Natural killer cell (primary cell): ENCODE measurements around the gene ZNF576. TPM values are rescaled to one million over a fixed set of nuclear protein-coding genes. Genes with fewer than 3 reads are reported as not detected.

ENCODE experiments used
- ATAC-seq, 3 donors: fragments of 150-1000 bp in 2 of 3; fragments of 200-7000 bp in 1 of 3; cut with Tn5 transposase; 1 replicate in 1 of 3; 2 replicates in 2 of 3; pipeline ENCODE4 v1.10.0; 2021; ENCODE audit warnings: mild to moderate bottlenecking in 2 of 3, moderate library complexity in 2 of 3
- DNase-seq, 2 donors: peaks; one replicate each; pipeline versions ENCODE4 v3.0.0 to v3.0.0-alpha.2; 2013 to 2021; ENCODE audit warnings: mixed read lengths in 1 of 2
- H3K27ac ChIP-seq: one replicate; pipeline ENCODE4 v1.5.1; 2013; ENCODE audit warnings: mild to moderate bottlenecking, low read length
- H3K27me3 ChIP-seq: one replicate; pipeline ENCODE4 v1.6.1; 2013; ENCODE audit warnings: low read length; ENCODE audit not compliant: control insufficient read depth, insufficient read depth
- H3K36me3 ChIP-seq: one replicate; pipeline ENCODE4 v1.6.1; 2013; ENCODE audit warnings: low read length; ENCODE audit not compliant: control insufficient read depth, insufficient read depth
- H3K4me1 ChIP-seq: one replicate; pipeline ENCODE4 v1.6.1; 2013; ENCODE audit warnings: low read length; ENCODE audit not compliant: control insufficient read depth, insufficient read depth
- H3K4me3 ChIP-seq: one replicate; pipeline ENCODE4 v1.5.1; 2013; ENCODE audit warnings: low read length
- H3K9me3 ChIP-seq: one replicate; pipeline ENCODE4 v1.6.1; 2013; ENCODE audit warnings: low read length; ENCODE audit not compliant: control insufficient read depth, insufficient read depth
- H3K27ac Mint-ChIP-seq, 2 donors: one replicate each; pipeline ENCODE4 v1.8.0; 2022; ENCODE audit warnings: mild to moderate bottlenecking in 2 of 2, mixed read lengths in 2 of 2, moderate library complexity in 1 of 2
- H3K27me3 Mint-ChIP-seq, 2 donors: one replicate each; pipeline ENCODE4 v1.8.0; 2022; ENCODE audit warnings: low read depth in 2 of 2, mixed read lengths in 2 of 2
- H3K36me3 Mint-ChIP-seq: one replicate; pipeline ENCODE4 v1.8.0; 2022; ENCODE audit warnings: mixed read lengths
- H3K4me1 Mint-ChIP-seq, 2 donors: one replicate each; pipeline ENCODE4 v1.8.0; 2022; ENCODE audit warnings: mixed read lengths in 2 of 2
- H3K4me3 Mint-ChIP-seq: one replicate; pipeline ENCODE4 v1.8.0; 2022; ENCODE audit warnings: mild to moderate bottlenecking, moderate library complexity, mixed read lengths
- H3K9me3 Mint-ChIP-seq, 2 donors: one replicate each; pipeline ENCODE4 v1.8.0; 2022; ENCODE audit warnings: mixed read lengths in 2 of 2
- CTCF ChIP-seq: fragments of 200-600 bp; IDR thresholded peaks from one replicate; pipeline ENCODE4 v1.8.0; 2022; ENCODE audit warnings: antibody characterized with exemption
- WGBS: methylation state at CpG from one replicate; pipeline ENCODE4 v1.1.7; 2013; ENCODE audit warnings: missing lambda C conversion rate; ENCODE audit not compliant: insufficient coverage; 5-methylcytosine and 5-hydroxymethylcytosine counted together
- intact Hi-C: fragments of 100-400 bp; cut with micrococcal nuclease; formaldehyde crosslinking; loops from one replicate; pipeline ENCODE4 v1.14.2; 2022
- total RNA-seq, 4 donors: library from RNA; stranded (reverse); fragments of 120-200 nt in 1 of 4; gene quantifications; one replicate each; pipeline versions ENCODE4 v1.2.3 to v1.2.4, GENCODE V29; 2013 to 2022

The ZNF576 gene
- total RNA-seq, 3 donors from 2014 or later (not counting 1 experiment from before 2014, with no cell fraction given), result 4.0 to 10.4 (median 5.8) TPM

GRCh38 chr19:43631491-43631890 is 35.1 kb downstream of the ZNF576 start:
- no peak overlapping the region for H3K4me3 Mint-ChIP-seq
- H3K36me3 ChIP-seq, result no peaks in the 10 kb centered on the region
- TF ChIP-seq CTCF, result no peak
- intact Hi-C loops, result no loop called here
- no peak for DNase-seq
- peaks cover 9 to 22% of the 10 kb centered on the region in 2 donors for H3K27me3 Mint-ChIP-seq
- peaks cover 0 to 9% of the 10 kb centered on the region in 2 donors for H3K4me1 Mint-ChIP-seq
- no peaks in the 10 kb centered on the region for H3K9me3 Mint-ChIP-seq
- no peak overlapping the region for H3K27ac ChIP-seq
- no peaks in the 10 kb centered on the region for H3K9me3 ChIP-seq
- no peaks in the 10 kb centered on the region for H3K27me3 ChIP-seq
- no peak overlapping the region for H3K4me3 ChIP-seq
- no peak overlapping the region for H3K27ac Mint-ChIP-seq
- no peaks in the 10 kb centered on the region for H3K36me3 Mint-ChIP-seq
- H3K4me1 ChIP-seq, result no peaks in the 10 kb centered on the region
- WGBS, result 83% methylated on average over 5 of the region's 5 CpGs
- ATAC-seq, result no peak

GRCh38 chr19:43633520-43633919 is 37.1 kb downstream of the ZNF576 start:
- H3K4me1 ChIP-seq, result no peaks in the 10 kb centered on the region
- peaks cover 5% of the 10 kb centered on the region for H3K27me3 ChIP-seq
- H3K9me3 ChIP-seq, result no peaks in the 10 kb centered on the region
- Mint-ChIP-seq H3K9me3 (no peaks in the 10 kb centered on the region), H3K27ac (no peak overlapping the region), H3K4me1 (peaks cover under 1 to 2% of the 10 kb centered on the region in 2 donors), H3K27me3 (peaks cover 22 to 26% of the 10 kb centered on the region in 2 donors), H3K36me3 (no peaks in the 10 kb centered on the region), H3K4me3 (no peak overlapping the region)
- intact Hi-C loops, result no loop called here
- ATAC-seq, result no peak
- WGBS, result 86% methylated on average over 2 of the region's 4 CpGs
- no peaks in the 10 kb centered on the region for H3K36me3 ChIP-seq
- TF ChIP-seq CTCF, result no peak
- no peak overlapping the region for H3K27ac ChIP-seq
- no peak for DNase-seq
- no peak overlapping the region for H3K4me3 ChIP-seq

- DNase-seq (no peak), ATAC-seq (no peak)
- H3K4me3 Mint-ChIP-seq, result no peak overlapping the region
- peaks cover 27 to 31% of the 10 kb centered on the region in 2 donors for H3K27me3 Mint-ChIP-seq
- Histone ChIP-seq H3K4me1 (peaks cover 4% of the 10 kb centered on the region), H3K4me3 (no peak overlapping the region), H3K9me3 (no peaks in the 10 kb centered on the region), H3K36me3 (no peaks in the 10 kb centered on the region), H3K27me3 (peaks cover 11% of the 10 kb centered on the region), H3K27ac (no peak overlapping the region)
- peaks cover 6 to 7% of the 10 kb centered on the region in 2 donors for H3K4me1 Mint-ChIP-seq
- WGBS, result 89% methylated on average over 5 of the region's 5 CpGs
- no peaks in the 10 kb centered on the region for H3K9me3 Mint-ChIP-seq
- TF ChIP-seq CTCF, result no peak
- intact Hi-C loops, result no loop called here
- no peaks in the 10 kb centered on the region for H3K36me3 Mint-ChIP-seq
- H3K27ac Mint-ChIP-seq, result no peak overlapping the region
Observed at GRCh38 chr19:43634068-43634467, 37.7 kb downstream of the ZNF576 start.

- peaks cover 7% of the 10 kb centered on the region for H3K4me1 ChIP-seq
- 50% methylated on average over 4 of the region's 5 CpGs for WGBS
Observed at GRCh38 chr19:43634506-43634871, 38.1 kb downstream of the ZNF576 start.

More at GRCh38 chr19:43634506-43634871, 38.1 kb downstream of the ZNF576 start:
- Histone ChIP-seq H3K27ac (no peak overlapping the region), H3K4me3 (no peak overlapping the region), H3K9me3 (no peaks in the 10 kb centered on the region), H3K36me3 (no peaks in the 10 kb centered on the region), H3K27me3 (peaks cover 13% of the 10 kb centered on the region)
- no peak for DNase-seq
- no peaks in the 10 kb centered on the region for H3K36me3 Mint-ChIP-seq
- H3K9me3 Mint-ChIP-seq, result no peaks in the 10 kb centered on the region
- ATAC-seq, result no peak
- peaks cover 8 to 10% of the 10 kb centered on the region in 2 donors for H3K4me1 Mint-ChIP-seq
- no peak for TF ChIP-seq CTCF
- H3K27me3 Mint-ChIP-seq, result peaks cover 29 to 34% of the 10 kb centered on the region in 2 donors
- intact Hi-C loops, result no loop called here
- no peak overlapping the region for H3K4me3 Mint-ChIP-seq
- no peak overlapping the region for H3K27ac Mint-ChIP-seq
